ENCODE data around the gene TENM3. TPM values are rescaled to one million over a fixed set of nuclear protein-coding genes. Genes with fewer than 3 reads are reported as not detected.

The TENM3 gene
- total RNA-seq, 1 donor from 2014 or later = 62.0 TPM

DNA sequence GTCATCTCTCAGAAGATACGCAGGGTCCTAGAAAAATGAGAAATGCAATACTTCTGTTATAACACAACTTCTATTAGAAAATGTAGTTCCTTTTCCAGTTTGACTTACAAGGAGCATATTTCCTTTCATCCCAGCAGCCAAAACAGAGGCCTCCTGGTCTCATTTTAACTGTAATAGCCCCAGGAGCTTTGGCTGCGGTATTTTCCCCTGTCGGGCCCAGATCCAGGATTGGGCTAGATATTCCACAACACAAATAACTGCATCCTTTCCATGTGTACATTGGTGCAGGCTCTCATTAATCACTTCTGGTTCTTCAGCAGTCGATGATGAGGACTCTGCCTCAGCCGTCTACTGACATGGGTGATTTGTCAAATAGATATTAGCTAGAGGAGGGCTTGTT is 166.1 kb downstream of the TENM3 start:
- DNase-seq = no peak

DNA sequence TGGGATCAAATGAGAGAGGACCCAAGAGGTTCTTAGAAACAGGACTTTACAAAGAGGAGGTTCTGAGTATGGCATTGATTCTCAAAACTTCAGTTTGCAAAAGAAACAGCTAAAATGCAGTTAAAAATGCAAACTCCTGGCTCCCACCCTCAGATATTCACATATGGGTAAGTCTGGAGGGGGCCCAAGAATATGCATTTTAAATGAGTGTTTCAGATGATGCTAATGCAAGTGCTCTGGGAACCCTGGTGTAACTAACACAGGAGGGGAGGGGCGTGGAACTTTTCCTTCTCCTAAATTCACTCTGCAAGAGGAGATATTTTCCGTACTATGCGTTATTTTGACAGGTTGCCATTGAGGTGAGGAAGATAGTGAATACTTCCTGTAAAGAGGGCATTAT is 168.2 kb downstream of the TENM3 start:
- DNase-seq = no peak

DNA sequence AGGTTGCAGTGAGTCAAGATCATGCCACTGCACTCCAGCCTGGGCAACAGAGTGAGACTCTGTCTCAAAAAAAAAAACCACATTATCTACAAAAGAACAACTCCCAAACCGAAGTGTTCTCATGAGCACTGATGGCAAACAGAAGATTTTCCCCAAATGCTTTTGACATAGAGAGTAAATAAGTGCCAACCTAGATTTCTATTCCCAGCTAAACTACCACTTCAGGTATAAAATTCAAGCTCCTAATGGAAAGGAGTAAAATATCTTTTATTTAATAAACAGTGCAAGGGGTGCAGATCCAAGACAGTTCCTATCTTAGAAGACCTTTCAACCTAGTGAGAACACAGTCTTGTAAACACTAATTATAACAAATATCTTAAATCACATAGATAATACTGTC is 170.3 kb downstream of the TENM3 start:
- no peak for DNase-seq

DNA sequence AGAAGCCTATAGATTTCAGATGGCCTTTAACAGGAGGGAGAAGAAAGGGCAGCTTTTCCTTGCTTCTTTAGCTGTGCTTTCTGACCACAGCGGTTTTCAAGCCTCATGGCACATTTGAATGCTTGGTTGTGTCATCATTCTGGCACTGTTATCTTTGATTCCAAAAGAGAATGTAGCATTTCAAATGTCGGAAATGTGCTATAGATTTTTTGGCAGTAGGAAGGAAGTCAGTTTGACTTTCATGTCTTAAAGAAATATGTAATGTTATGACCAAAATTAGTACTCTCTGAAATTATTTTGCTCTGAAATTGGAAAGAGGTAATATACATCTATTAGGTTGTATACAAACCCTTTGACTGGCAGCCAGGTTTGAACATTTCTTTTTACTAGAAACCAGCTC is 171.9 kb downstream of the TENM3 start:
- no peak for DNase-seq

DNA sequence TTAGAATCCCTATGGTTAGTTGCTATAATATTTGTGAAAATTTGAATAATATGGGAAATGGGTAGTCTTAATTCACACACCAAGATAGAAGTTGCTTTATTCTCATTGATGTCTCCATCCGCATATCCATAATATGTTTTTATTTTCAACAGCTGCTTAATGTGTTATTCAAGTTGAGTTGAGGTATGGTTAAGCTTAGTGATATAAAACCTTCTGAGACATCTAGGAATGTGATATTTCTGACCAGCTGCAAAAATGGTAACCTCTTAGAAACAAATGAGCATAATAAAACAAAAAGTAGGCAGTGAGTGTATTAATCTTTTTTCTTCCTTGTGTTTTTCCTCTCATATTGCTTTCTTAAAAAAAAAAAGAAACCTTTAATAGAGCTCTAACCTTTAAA is 172.9 kb downstream of the TENM3 start:
- DNase-seq = no peak

DNA sequence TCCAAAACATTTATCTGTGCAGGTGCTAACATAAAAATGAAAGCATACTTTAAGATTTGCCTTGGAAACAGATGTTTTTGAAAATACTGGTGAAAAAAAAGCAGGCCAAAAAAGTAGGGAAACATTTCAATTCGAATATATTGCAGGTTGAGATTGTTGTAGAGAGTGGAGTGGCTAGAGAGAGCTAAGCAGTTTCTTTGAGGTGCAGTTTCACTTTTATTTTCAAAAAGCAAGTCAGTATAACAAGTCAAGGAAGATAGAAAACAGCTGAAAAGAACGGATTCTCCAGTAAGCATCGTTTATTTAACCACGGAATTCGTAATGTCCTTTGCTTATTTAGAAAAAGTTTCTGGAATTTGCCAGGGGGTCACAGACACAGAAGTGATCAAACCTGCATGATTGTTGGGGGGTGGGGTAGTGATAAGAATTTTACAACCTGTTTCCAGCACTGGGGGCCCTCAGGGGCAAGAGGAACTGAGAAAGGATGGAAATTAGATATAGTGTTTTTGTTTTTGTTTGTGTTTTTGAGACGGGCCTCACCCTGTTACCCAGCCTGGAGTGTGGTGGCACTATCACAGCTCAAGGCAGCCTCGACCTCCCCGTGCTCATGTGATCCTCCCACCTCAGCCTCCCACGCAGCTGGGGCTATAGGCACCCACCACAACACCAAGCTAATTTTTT is 175.0 kb downstream of the TENM3 start:
- no peak for DNase-seq

DNA sequence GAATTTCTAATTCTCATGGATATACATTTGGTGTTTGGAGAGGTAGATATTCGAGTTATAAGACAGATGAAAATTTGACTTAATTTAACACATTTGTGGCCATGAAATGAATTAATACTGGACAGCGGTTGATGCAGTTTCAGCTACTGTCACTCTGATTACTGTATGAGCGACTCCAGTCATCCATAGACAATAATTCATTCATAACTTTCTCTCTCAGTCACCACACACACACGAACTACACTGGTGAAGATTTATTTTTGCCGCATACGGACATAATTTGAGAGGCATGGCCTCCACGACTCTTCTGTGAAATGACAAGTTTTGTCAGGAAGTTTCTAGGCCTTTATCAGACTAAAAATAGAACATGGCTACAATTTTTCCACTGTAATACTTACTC is 177.0 kb downstream of the TENM3 start:
- no peak for DNase-seq

DNA sequence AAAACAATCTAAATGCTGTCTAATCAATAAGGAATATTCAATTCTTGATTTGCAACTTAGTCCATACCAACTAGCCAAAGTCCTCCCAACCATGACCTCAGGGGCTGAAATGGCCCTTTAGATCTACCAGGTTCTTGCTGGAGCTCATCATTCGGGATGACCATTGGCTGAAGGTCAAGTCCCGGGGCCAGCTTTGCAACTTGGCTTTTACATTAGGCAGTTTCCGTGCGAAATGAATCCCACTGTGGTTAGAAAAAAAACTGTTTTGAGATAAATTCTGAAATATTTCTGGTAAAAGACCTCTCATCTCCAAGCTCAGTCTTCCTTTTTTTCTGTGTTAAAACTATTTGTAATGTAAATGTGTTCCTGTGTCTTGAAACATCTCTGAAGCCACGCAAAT is 178.6 kb downstream of the TENM3 start:
- no peak for DNase-seq

DNA sequence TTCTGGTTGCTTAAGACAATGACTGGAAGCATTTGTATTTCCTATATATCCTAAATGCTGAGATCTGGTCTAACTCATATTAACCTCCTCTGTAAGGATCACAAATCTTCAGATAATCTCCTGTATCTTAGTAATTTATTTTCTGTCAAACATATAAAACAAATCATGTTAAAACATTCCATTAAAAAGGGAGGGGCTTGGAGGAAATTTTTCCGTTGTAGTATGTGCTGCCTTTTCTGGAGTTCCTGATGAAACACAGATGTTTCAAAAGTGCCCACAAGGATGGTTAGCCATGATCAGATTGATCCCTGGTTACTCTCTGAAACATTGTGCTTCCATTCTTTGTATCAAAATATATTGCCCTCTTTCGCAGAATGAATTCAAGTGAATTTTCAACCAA is 182.1 kb downstream of the TENM3 start:
- DNase-seq = no peak

DNA sequence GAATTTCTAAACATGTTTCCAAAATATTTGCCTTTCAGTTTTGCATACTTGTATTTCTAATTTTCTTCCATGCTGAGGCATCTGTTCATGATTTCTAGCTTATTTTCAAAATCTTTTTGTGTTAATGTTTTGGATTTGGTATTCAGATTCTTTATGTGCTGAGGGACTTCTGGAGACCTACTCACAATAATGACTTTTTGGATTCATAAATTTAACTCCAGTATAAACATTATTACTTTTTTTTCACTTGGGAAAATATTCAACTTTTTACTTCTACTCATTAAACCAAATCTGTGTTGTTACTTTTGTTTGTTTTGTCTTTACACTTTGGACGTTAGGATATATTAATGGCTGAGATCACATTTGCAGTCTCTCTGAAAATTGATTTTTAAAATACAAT is 183.7 kb downstream of the TENM3 start:
- no peak for DNase-seq

DNA sequence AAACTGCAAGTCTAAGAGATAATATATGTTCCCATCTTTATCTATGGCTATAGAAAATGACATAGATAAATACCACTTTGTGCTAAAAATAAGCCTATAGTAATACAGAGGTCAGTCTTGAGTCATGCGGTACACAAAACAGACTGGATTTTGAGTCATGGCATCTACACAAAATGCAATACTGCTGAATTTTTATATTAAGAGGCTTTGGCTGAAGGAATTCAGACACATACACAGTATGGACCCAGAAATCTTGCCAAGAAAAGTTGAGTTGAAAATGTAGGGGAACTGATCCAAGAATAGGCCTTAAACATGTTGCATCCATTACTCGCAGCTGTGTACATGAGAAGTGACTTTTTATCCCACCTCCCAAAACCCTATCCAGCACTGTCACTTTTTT is 184.4 kb downstream of the TENM3 start:
- peak; percentile 87 for DNase-seq

DNA sequence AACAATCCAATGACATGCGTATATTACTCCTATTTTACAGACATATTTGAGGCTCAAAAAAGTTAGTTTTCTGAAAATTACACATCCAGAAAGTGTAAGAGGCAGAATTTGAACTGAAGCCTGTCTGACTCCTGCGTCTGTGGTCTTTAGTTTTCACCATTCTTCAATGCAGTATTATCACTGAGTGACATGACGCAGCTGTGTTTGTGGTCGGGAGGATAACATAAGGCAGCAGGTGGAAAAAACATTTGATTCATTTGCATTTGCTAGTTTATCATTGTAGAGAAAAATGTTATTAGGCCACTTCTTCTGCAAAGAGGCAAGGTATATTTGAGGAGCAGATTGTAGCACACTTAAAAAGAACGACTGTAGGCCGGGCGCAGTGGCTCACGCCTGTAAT is 186.7 kb downstream of the TENM3 start:
- peak; percentile 66 for DNase-seq

DNA sequence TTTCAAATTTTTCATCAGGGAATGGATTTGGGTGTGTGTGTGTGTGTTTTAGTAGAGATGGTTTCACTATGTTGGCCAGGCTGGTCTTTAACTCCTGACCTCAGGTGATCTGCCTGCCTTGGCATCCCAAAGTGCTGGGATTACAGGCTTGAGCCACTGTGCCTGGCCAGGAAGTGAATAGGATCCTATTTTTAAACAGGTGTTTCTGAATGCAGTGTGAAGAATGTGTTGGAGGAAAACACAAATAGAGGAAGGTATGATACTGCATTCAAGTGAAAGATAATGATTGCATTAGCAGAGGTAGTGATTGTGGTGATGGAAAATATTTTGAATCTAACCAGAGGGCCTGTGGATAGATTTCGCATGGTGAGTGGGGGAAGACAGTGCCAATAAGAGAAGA is 189.6 kb downstream of the TENM3 start:
- DNase-seq = no peak

DNA sequence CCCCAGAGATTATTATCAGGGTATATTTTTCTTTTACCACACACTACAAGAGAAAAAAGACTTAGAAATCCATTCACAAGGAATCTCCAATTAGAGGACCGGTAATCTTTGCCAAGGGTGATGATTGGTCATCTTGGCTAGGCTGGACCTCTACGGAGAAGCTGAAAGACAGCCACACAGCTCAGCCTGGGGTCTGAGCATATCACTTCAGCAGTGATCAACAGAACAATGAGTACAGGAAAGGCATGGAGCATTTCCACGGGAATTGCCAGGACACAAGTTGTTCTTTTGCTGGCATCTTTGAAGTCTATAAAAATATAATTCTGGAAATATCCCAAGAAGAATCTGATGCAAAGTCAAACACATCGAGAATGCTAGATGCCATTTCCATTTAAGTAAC is 191.5 kb downstream of the TENM3 start:
- no peak for DNase-seq

DNA sequence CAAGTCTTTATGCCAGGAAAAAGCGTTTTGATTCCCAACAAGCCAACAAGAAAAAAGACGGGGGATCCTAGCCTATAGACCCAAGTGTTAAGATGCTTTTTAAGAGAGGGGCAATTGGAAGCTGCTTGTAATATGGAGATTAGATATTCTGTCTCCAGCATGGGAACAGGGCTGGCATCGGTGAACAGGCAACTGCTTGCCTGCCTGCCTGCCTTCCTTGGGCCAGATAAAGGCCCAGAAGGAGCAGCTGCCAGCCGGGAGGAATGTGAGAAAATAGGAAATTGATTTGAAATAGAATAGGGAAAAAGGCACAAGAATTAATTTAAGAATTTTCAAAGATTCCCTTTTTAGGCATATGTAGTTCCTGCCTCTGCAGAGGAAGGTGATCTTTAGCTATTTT is 192.2 kb downstream of the TENM3 start:
- DNase-seq = no peak

DNA sequence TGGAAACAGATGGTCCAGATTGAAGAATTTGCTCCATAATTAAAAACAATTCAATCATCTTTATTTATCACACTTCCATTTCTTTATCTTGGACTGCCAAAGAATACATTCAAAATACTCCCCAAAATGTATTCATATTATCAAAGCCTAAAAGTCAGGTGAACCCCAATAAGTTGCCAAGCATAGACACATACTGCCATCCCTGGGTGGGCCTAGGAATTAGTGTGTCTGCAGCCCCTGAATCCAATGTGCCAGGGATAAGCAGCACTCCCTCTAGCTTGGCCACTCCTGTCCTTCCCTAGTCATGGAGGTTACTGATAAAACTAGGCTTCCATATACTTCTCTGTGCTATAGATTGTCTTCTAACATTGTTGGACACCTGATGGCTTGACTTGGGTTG is 199.9 kb downstream of the TENM3 start:
- no peak for DNase-seq

DNA sequence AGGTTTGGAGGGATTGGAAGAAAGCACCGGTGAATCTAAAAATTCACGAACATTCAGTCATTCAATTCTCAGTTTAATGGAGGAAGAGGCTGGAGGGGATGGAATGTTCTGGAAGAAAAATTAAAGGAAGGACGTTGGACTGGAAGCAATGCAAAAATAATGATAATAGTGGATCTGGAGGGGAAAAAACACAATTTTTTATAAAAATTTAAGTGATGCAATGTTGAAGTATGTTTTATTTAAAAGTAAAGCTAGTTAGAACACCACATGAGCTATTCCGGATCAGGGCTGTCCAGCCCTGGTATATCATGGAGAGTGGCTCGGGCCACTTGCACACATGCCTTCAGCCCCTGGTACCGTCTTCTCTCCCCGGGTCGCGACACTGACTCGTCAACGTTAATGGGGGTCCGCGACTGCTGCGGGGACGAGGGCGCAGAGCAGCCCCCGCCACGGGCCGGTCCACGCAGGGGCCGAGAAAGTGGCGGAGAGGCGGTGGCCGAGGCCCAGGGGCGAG is 204.6 kb downstream of the TENM3 start:
- peak; percentile 31 for DNase-seq

DNA sequence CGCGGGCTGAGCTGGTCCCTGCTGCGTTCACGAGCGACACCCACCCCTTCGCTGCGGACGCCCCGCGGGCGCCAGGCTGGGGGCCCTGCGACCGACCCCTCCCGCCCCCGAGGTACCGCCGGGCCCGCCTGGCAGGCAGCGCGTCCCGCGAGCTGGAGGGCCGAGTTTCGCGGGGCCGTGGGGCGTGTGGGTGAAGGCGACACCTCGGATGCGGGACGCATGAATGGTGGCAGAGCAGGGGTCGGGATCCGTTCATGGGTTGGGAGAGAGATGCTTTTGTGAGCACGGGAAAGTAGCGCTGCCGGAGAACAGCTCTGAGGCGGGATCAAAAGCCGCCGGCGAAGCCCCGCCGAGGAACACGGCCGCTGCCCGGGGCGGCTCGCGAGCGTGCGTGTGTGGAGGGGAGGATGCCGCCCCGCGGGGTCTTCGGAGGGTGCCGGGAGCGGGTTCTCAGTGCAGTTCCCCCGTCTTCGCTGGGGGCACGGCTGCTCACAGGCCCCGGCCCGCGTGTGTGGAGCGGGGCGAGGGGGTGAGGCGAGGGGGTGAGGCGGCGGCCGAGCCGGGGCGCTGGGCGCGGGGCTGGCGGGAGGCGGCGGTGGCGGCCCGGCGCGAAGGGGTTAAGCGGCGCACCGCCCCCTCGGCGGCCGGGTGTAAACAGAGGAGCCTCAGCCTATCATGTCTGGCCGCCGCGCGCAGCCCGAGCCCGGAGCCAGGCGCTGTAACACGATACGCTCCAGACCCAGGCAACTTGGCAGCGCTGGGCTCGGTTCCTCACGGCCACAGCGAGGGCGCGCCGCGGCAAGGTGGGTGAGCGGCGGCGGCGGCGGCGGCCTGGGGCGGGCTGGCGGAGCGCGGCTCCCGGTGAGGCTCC is 205.3 kb downstream of the TENM3 start:
- DNase-seq = peak; percentile 97

DNA sequence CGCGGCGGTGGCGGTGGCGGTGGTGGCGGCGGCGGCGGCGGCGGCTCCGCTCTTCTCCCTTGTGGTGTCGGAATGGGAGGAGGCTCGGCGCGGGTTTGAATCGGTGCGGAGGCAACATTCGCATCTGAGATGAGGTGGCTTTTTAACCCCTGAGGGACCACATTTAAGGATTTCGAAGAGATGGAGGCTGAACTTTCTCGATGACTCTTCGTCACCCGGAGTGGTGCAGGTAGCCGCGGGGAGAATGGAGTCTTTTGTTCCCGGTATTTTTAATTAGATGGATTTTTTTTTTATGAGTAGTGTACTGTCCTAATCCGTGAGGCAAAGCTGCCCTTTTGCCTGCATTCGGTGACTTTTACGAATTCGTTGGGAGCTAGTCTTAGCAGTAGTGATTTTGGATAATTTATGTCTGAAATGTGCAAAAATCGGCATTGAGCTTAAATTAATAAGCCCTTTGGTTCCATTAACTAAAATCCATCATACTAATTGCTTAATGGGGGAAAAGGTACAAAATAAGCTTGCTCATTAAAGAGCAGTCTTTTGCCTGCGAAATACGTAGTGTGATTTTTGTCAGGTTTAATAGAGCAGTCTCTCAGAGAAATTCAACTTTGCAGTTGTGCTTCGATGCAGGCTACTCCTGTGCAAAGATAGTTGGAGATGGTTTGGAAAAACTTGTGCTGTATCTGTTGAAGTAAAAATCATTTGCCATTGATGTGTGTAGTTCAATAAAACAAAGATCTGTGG is 206.2 kb downstream of the TENM3 start:
- peak; percentile 83 for DNase-seq

DNA sequence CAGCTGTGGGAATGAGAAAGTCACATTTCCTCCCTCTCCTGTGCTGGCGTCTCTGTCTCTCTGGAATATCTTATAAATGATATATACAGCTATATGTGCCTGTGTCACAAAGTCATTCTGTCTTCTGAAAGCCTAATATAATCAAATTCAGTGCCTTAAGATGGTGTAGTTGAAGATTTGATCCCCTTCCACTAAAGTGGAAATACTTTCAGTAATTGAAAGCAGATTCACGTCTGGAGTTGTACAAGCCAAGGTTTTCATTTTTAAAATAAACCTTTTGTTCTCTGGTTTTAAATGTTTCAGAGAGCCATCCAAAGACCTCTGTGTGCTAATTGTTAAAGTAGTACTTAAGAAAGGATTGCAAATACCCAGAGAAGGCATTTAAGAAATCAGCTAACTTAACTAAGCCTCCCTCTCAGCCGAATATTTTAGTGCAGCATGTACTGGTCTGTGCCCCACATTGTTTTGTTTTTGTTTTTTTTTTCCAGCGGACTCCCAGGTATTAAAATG is 206.8 kb downstream of the TENM3 start:
- peak; percentile 48 for DNase-seq

DNA sequence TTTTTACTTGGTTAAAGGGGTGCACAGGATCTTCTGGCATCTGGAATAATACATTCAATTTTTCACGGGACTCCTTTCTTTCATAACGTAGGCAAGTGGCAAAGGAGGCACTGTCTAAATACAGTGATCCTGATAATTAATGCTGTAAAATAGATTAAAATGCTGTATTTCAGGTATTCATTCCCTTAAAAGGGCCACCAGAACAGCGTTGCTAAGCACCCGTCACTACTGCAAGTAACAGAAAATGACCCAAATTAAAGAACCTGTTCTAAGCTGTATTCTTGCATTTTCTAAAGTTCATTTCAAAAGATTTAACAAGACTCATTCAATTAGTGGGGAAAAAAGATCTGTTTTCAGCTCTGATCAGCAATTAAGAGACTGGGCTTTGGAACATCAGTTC is 208.2 kb downstream of the TENM3 start:
- no peak for DNase-seq

DNA sequence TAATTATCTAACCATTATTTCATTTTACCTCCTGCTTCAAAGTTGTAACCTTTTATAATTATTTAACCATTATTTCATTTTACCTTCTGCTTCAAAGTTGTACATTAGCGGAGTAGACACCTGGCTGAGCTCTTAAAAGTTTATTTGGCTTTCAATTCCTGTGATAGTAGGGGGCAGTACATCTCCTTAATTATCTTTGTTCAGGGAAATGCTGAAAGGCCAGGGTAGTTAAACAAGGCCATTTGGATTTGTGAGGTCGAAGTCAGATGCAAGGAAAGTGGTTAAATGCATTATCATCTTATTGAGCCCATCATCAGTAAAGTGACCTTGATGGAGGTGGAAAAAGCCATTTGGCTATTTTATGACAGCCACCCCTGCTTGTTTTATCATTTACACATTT is 210.6 kb downstream of the TENM3 start:
- no peak for DNase-seq
